HEK293T (cell line): ENCODE results near the gene SCAF8.

Experiments used
- ARNT ChIP-seq: fragments of 450-650 bp; IDR thresholded peaks from 2 replicates; pipeline ENCODE4 v1.6.1; 2017; ENCODE audit warnings: mild to moderate bottlenecking
- NFRKB ChIP-seq: fragments of 450-650 bp; IDR thresholded peaks from 2 replicates; pipeline ENCODE4 v1.6.1; 2016; ENCODE audit warnings: mild to moderate bottlenecking, moderate library complexity
- SP1 ChIP-seq: fragments of 450-650 bp; IDR thresholded peaks from 2 replicates; pipeline ENCODE4 v1.6.1; 2017
- SUZ12 ChIP-seq: fragments of 450-650 bp; IDR thresholded peaks from 2 replicates; pipeline ENCODE4 v1.6.1; 2016; ENCODE audit warnings: mild to moderate bottlenecking
- ZNF384 ChIP-seq: fragments of 450-650 bp; IDR thresholded peaks from 2 replicates; pipeline ENCODE4 v1.6.1; 2016

DNA sequence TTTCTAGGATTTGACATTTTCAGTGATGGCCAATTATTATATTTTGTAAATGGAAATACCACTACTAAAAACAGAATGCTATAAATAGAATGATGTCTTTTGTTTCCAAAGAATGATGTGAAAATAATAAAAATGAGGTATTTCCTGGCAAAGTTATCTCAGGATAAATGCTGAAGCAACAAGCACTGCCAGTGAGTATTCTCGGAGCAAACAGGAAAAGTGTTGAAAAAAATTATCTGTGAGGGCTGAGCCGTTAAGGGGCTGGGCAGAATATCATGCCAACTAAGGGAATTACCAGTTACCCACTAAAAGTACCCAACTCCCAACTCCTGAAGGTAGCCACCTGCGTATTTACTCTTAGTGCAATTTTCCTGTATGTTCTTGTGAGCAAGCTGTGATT, 23.6 kb upstream of the SCAF8 start:
- no peak for TF ChIP-seq SUZ12
- TF ChIP-seq ZNF384 = no peak
- no peak for TF ChIP-seq ARNT
- no peak for TF ChIP-seq NFRKB
- TF ChIP-seq SP1 = no peak
